UCSD-AML1 (cell line): ENCODE results near the gene TNF.

ENCODE experiments used
- DNase-seq: peaks from one replicate; lab custom pipeline; 2025; ENCODE audit not compliant: unreplicated experiment; lab: John Stamatoyannopoulos, UW

TNF gene

DNA sequence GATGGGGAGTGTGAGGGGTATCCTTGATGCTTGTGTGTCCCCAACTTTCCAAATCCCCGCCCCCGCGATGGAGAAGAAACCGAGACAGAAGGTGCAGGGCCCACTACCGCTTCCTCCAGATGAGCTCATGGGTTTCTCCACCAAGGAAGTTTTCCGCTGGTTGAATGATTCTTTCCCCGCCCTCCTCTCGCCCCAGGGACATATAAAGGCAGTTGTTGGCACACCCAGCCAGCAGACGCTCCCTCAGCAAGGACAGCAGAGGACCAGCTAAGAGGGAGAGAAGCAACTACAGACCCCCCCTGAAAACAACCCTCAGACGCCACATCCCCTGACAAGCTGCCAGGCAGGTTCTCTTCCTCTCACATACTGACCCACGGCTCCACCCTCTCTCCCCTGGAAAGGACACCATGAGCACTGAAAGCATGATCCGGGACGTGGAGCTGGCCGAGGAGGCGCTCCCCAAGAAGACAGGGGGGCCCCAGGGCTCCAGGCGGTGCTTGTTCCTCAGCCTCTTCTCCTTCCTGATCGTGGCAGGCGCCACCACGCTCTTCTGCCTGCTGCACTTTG, at the start of gene TNF:
TNF (plus strand) TSS at position 231 of the 567 bp plus-strand sequence; CDS start at position 408, 177 bp downstream.
- peak; percentile 74 for DNase-seq

DNA sequence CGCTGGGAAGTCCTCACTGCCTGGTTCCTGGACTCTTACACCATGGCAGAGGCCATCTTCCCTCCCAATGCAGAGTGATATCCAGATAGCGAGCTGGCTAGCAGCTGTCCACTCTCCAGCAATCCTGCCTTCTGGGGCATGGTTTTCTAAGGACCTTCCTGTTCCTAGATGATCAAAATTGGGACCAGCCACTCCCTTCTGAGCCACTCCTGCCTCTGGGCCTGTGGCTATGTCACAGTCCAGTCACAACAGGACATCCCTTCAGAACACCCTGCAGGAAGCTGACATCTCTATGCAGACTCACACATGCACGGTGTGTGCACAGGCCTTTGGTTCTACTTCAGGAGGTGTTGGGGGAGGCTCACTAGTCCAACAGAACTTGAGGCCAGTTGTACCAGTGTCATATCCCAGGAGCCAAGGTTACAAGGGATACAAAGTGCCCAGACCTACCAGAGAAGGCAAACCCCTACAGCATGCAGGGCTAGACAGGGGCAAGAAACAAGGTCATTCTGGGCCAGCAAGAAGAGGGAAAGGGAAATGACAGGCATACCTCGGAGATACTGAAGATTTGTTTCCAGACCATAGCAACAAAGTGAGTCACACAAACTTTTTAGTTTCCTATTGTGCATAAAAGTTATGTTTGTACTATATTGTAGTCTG, 49.3 kb upstream of the TNF start:
- peak; percentile 43 for DNase-seq

- no peak for DNase-seq
Observed at GRCh38 chr6:31528307-31528777, 47.0 kb upstream of the TNF start.

DNA sequence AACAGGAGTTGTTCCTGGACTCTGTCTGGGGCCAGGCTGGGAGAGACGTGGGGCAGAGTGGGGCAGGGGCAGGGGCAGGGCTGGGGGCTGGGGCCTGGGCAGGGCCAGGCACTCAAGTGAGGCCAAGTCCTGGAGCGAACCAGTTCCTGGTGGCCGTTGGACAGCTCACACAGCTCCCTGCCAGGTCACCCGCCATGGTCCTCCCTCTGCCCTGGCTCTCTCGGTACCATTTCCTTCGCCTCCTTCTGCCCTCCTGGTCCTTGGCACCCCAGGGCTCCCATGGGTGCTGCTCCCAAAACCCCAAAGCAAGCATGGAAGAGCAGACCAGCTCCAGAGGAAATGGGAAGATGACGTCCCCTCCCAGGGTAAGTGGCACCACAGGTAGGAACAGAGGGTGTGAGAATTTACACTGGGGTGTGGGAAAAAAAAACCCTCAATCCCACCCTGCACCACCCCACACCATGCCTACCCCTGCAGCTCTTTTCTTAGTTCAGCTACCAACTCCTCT, 46.5 kb upstream of the TNF start, which contains the start of gene MCCD1:
MCCD1 (plus strand) TSS at position 142 of the 508 bp plus-strand sequence; CDS start at position 195, 53 bp downstream.
- DNase-seq = no peak

DNA sequence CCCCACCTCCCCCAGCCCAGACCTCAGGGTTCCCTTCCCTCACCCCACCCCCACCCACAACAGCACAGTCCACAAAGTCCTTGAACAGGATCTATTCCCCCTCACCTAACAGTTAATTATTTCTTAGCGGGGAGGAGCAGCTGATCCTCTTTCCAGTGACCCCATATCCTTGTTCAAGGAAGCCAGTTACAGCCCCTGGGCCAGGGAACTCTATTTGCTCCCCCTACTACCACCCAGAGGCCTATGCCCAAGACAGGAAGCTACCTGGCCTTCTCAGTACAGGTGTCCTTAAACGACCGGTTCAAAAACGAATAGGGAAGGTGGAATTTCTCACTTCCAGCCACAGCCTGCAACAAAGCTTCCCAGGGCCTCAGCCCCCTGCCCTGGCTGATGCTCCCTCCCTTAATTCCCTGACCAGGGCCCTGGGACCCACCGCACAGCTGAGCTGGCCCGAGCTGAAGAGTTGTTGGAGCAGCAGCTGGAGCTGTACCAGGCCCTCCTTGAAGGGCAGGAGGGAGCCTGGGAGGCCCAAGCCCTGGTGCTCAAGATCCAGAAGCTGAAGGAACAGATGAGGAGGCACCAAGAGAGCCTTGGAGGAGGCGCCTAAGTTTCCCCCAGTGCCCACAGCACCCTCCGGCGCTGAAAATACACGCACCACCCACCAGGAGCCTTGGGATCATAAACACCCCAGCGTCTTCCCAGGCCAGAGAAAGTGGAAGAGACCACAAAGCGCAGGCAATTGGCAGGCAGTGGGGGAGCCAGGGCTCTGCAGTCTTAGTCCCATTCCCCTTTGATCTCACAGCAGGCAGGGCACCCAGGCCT, 45.8 kb upstream of the TNF start:
- DNase-seq = peak; percentile 15

DNA sequence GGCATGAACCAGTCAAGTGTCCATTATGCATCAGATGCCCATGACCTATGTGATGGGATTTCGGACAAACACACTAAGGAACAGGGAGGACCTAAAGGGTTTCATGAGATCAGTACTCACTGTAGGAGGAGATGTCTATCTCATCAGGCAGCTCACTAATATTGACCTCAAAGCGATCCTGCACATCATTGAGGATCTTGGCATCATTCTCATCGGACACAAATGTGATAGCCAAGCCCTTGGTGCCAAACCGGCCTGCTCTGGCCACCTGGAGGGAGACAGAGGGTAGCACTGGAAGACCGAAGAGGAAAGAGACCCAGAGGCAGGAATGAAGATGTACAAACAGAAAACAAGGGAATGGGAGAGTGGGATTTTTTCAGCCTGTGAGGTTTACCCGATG, 44.7 kb upstream of the TNF start:
- no peak for DNase-seq

DNA sequence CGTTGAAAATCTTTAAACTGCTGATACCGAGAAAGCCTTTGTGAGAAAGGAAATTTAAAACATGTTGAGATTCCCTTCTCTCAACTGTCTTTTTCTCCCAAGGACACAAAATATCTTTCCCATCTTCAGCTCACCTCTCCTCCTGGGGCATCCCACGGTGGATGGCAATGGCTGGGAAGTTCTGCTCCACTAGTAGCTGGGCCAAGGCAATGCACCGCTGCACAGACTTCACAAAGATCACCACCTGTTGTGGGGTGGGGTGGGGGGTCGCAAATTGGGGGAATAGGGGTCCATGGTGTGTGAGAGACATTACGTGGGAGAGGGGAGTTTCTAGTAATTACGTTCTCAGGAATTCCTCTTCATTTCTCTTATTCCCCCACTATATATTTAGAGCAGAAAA, 44.2 kb upstream of the TNF start:
- DNase-seq = no peak

- DNase-seq = no peak
Observed at GRCh38 chr6:31531771-31532643, 43.4 kb upstream of the TNF start.

DNA sequence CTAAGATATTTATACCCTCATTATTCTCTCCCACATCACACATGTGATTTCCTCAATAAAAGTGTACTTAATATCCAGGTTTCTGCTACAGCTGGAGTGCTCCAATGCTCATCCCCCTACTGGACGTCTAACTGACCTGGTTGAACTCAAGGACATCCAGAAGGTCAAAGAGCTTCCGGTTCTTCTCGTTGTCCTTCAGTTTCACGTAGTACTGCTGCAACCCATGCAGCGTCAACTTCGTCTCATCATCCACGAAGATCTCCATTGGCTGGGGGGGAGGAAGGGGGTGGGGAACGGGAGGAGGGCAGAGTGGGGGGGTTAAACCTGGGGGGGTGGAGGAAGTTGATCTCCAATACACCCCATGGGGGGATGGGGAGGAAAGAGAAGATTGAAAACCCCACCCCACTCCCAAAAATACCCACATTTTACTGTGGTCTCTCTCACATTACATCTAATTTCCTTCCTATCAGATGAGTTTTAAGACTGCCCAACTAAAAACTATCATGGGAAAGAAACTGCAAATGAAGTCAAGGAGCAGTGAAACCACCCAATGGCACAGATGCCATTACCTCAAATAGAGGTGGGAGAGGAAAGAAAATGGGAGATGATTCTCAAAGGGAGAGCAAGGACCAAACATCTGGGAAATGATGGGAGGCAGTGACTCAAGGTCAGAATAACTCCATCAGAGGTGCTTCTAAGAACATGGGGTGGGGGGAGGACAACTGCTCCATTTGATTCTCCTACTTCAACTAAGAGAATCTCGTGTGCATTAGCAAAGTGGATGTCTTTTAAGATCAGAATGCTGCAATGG, 42.5 kb upstream of the TNF start:
- DNase-seq = no peak

- no peak for DNase-seq
Observed at GRCh38 chr6:31533455-31533841, 41.9 kb upstream of the TNF start.

DNA sequence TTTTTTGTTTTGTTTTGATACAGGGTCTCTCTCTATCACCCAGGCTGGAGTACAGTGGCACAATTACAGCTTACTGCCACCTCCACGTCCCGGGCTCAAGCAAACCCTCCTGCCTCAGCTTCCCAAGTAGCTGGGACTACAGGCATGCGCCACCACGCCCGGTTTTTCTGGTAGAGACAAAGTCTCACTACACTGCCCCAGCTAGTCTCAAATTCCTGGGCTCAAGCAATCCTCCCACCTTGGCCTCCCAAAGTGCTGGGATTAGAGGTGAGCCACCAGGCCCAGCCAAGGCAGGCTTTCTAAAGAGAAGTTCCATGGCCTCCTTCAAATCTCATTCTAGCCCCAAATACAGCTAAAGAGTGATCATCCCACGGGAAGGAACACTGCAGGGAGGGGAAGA, 41.4 kb upstream of the TNF start:
- no peak for DNase-seq

DNA sequence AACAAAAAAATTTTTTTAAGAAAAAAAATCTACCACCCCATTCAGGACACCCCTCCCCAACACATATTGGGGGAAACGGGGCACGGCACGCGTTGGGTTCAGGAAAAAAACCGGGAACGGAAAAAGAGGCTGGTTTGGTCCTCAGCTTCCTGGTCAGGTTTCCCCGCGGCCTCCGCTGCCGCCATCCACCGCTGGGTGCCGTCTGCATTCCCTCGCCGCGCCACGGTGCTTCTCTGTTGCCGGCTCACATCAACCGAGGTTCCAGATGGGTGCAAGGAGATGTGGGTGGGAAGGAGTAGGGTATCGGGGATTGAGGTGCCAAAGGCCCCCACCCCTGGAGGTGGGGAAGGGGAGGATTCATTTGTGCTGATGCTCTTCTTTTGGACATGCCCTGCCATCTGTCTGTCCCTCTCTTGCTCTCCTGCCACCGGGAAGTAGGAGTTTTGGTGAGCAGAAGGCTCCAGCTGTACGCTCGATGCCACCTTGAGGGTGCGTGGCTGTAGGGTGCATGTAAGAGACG, 40.8 kb upstream of the TNF start:
- no peak for DNase-seq

GRCh38 chr6:31535538-31536324, 39.6 kb upstream of the TNF start:
- DNase-seq = no peak

- DNase-seq = no peak
Observed at GRCh38 chr6:31538805-31539400, 36.5 kb upstream of the TNF start.

GRCh38 chr6:31540640-31541039, 34.7 kb upstream of the TNF start:
- DNase-seq = no peak

- DNase-seq = no peak
Observed at GRCh38 chr6:31541059-31541657, 34.2 kb upstream of the TNF start.

DNA sequence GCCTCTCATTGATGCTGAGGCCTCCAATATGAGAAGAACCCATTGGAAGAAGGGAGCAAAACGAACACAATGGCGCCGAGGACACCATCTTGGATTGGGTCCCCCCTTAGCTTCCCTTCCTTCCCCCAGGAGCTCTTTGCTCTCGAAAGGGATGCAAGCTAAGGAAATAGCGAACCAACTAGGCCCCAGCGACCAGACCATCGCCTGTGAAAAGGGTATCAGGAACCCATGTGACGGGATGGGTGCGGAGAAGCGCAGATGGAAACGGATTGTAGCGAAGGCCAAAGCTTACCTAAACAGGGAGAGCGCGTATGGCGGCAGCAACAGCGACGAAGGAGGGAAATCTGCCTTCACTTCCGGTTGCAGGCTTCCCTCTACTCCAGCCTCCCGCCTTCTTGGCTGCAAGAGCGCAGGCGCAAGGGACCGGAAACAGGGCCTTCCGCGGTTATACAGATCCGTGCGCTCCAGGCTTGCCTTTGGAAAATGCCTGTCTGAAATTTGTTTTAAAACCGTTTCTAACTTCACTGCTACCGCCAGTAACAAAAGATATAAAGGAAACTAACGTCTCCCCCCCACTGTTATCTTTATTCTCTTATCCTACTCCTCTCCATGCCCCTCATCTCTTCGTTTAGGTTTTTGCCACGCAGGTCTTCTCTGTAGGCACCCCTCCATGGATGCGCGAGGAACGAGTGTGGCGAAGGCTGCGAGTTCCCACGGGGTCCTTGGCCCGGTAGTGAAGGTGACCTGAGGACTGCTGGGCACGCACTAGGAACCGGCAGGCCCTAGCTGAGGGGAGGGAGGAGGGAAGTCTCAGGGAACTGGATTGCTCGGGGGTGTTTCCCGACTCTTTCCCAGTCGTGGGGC, 33.5 kb upstream of the TNF start, which contains the start of gene DDX39B:
DDX39B (minus strand) TSS at position 346 of the 864 bp plus-strand sequence. CDS start 1,471 bp downstream, outside the sequence.
- DNase-seq = peak; percentile 93
